H4 (cell line): Measurements from ENCODE around the gene SLC24A1. TPM values are rescaled to one million over a fixed set of nuclear protein-coding genes. Genes with fewer than 3 reads are reported as not detected.
"Not testable (repeated sequence)": the region's sequence is repeated elsewhere in the genome, so short reads cannot be mapped to it uniquely, and the experiment has no call there.

Experiments
- DNase-seq: peaks from one replicate; pipeline ENCODE4 v3.0.0-alpha.2; 2015; ENCODE audit warnings: low spot score
- total RNA-seq: library from RNA; depleted of rRNA; stranded (reverse); fragments of >200 nt; shearing (Covaris generic); gene quantifications from 2 replicates; pipeline ENCODE4 v1.2.3, GENCODE V29; 2014; rRNA removed

SLC24A1 gene
- 3.8 and 3.9 TPM in 2 replicates for total RNA-seq

GRCh38 chr15:65621638-65622037, at the start of gene SLC24A1:
Gene SLC24A1, plus strand, starts transcription at chr15:65621938. Its CDS starts 2,143 bp downstream, at chr15:65624081.
- no peak for DNase-seq

GRCh38 chr15:65571971-65572370, 49.8 kb upstream of the SLC24A1 start:
- no peak for DNase-seq

DNA sequence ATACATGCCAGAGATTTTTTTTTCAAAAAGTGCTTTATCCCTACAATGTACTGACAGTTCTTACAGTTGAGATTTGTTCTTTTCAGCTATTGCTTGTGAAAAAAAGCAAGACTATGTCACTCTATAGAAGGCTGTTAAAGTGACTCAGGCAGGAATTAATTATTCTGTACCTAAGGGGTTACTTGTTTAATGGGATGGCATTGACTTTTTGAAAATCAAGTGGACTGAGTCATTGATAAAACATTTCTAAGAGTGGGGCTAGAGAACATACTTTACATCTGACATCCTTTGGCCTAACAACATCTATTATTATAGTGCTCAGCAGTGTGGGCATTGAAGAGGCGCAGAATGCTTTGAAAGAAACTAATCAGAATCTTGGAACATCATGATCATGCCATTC, 45.1 kb upstream of the SLC24A1 start:
- no peak for DNase-seq

- DNase-seq, result no peak
Measured at GRCh38 chr15:65577129-65577996, 44.4 kb upstream of the SLC24A1 start.

- DNase-seq, result no peak
Measured at GRCh38 chr15:65578904-65579728, 42.6 kb upstream of the SLC24A1 start.

DNA sequence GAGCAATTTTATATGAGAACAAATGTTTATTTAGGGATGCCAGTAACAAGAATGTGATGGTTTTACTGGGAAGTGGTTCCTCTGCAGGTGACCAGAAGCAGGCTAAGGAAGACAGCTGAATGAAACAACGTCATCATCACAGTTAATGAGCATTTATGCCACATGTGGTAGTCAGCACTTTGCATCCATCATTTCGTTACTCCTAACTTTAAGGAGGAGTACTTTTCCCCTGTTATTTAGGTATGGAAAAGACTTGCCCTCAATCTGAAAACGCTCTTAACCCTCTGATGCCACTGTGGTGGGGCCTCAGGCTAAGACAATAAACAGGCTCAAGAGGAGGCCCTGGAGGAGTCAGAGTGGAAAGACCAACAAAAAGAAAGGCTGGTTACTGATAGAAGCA, 42.0 kb upstream of the SLC24A1 start:
- no peak for DNase-seq

GRCh38 chr15:65580287-65580686, 41.5 kb upstream of the SLC24A1 start:
- DNase-seq, result no peak

GRCh38 chr15:65583701-65584100, 38.0 kb upstream of the SLC24A1 start:
- DNase-seq, result peak; percentile 53

- no peak for DNase-seq
Measured at GRCh38 chr15:65584241-65584640, 37.5 kb upstream of the SLC24A1 start.

DNA sequence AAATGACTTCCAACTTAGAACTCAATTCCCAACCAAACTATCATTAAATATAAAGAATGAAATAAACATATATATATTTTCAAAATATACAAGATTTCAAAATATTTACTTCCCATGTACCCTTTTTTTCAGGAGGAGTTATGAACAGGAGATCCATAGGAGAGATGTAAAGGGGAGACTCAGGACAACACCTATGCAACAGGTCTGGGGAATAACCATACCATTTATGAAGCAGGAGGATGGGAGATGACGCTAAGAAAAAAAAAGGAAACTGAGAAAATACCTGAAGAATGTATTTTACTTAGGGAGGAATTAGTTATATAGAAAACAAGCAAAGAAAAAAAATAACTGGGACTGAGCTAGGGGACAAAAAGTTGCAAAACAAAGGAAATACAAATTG, 34.6 kb upstream of the SLC24A1 start:
- DNase-seq, result no peak

GRCh38 chr15:65595960-65596359, 25.8 kb upstream of the SLC24A1 start:
- DNase-seq, result no peak

- DNase-seq, result no peak
Measured at GRCh38 chr15:65598468-65598867, 23.3 kb upstream of the SLC24A1 start.

GRCh38 chr15:65599677-65600076, 22.1 kb upstream of the SLC24A1 start:
- DNase-seq, result no peak

DNA sequence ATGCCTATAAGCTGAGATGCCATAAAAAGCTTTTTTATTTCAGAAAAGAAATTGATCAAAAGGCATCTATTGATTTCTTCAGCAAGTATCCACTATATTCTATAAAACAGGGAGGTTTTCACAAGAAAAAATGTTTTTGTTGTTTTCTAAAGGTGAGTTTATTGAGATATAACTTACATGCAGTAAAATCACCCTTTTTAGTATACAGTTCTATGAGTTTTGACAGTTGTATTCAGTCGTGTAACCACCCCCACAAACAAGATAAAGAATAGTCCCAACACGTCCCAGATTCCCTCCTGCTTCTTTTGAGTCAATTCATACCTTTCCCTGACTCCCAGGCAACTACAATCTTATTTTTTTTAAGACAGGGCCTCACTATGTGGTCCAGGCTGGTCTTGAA, 18.6 kb upstream of the SLC24A1 start:
- no peak for DNase-seq

- no peak for DNase-seq
Measured at GRCh38 chr15:65603559-65603958, 18.2 kb upstream of the SLC24A1 start.

- peak; percentile 92 for DNase-seq
Measured at GRCh38 chr15:65610871-65611718, 10.6 kb upstream of the SLC24A1 start, which contains the start of gene INTS14. Gene INTS14, minus strand, starts transcription at chr15:65611131. Its CDS starts 3,751 bp downstream, at chr15:65607380.

- no peak for DNase-seq
Measured at GRCh38 chr15:65611888-65612615, 9.7 kb upstream of the SLC24A1 start.

DNA sequence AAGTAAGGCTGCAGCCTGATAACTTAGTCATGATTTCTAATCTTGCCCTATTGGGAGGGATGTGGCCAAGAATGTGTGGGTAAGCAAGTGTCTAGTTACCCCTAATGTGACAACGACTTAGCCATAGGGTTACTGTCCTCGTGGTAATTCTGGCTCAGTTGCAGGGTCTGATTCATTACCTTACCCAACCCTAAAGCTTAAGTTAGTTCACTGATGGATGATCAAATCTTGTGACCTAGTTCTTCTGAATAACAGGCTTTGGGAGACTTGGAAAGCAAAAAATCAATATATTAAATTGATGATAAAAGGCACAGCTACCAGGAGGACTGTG, 9.2 kb upstream of the SLC24A1 start:
- no peak for DNase-seq

GRCh38 chr15:65612949-65613744, 8.6 kb upstream of the SLC24A1 start:
- no peak for DNase-seq

- DNase-seq, result not testable (repeated sequence)
Measured at GRCh38 chr15:65615887-65616286, 5.9 kb upstream of the SLC24A1 start.
